ENCODE data around the gene ERBB4. TPM values are rescaled to one million over a fixed set of nuclear protein-coding genes. Genes with fewer than 3 reads are reported as not detected.
"Not testable (repeated sequence)": the region's sequence is repeated elsewhere in the genome, so short reads cannot be mapped to it uniquely, and the experiment has no call there.

Gene ERBB4
- polyA plus RNA-seq, 2 of the 4 experiments (the other 2 are of a cell fraction) = not detected

DNA sequence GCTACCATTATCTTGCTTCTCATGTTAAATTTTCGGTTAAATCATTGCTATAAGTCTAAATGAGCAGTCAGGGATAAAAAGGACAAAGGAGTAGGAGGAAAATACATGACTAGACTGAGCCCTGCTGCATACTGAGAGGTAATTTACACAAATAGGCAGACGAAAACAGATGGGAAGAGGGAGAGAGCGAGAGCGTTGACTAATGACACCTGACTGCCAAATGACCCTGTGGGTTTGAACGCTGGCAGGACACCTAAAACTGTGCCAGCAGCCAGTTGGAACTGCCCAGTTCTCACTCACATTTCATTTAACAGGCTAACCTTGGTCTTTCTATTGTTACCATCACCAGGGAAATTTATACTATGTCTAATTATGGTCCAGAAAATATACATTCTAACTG lies 1004.0 kb downstream of the ERBB4 start:
- no peak for TF ChIP-seq RARB (CRISPR knock-in tag; IDR thresholded peaks at IDR 0.05)
- no peak for TF ChIP-seq ZSCAN20 (CRISPR knock-in tag; IDR thresholded peaks at IDR 0.05)
- TF ChIP-seq HOXB5 (CRISPR knock-in tag; IDR thresholded peaks at IDR 0.05) = no peak
- TF ChIP-seq CHD4 (IDR thresholded peaks at IDR 0.05; ENCODE audit: borderline replicate concordance) = no peak
- no peak for TF ChIP-seq TP53 (CRISPR knock-in tag; IDR thresholded peaks at IDR 0.05)
- no peak for TF ChIP-seq POLR2A (IDR thresholded peaks at IDR 0.05; ENCODE audit: low read length)
- TF ChIP-seq HEYL (CRISPR knock-in tag; IDR thresholded peaks at IDR 0.05) = no peak
- TF ChIP-seq ATOH8 (CRISPR knock-in tag; IDR thresholded peaks at IDR 0.05; ENCODE audit: low read depth) = no peak
- TF ChIP-seq BHLHE40 (IDR thresholded peaks at IDR 0.05; ENCODE audit: low read depth, low read length) = no peak
- TF ChIP-seq GATA3 (IDR thresholded peaks at IDR 0.05; ENCODE audit: borderline replicate concordance) = no peak
- TF ChIP-seq, protein P1, sequence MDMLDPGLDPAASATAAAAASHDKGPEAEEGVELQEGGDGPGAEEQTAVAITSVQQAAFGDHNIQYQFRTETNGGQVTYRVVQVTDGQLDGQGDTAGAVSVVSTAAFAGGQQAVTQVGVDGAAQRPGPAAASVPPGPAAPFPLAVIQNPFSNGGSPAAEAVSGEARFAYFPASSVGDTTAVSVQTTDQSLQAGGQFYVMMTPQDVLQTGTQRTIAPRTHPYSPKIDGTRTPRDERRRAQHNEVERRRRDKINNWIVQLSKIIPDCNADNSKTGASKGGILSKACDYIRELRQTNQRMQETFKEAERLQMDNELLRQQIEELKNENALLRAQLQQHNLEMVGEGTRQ (IDR thresholded peaks at IDR 0.05) = no peak
- no peak for TF ChIP-seq MYC (IDR thresholded peaks at IDR 0.05; ENCODE audit: borderline replicate concordance, low read length)
- TF ChIP-seq JUNB (IDR thresholded peaks at IDR 0.05) = no peak
- TF ChIP-seq REST (IDR thresholded peaks at IDR 0.05) = no peak
- TF ChIP-seq KDM5A (IDR thresholded peaks at IDR 0.05) = no peak
- TF ChIP-seq, protein P2, sequence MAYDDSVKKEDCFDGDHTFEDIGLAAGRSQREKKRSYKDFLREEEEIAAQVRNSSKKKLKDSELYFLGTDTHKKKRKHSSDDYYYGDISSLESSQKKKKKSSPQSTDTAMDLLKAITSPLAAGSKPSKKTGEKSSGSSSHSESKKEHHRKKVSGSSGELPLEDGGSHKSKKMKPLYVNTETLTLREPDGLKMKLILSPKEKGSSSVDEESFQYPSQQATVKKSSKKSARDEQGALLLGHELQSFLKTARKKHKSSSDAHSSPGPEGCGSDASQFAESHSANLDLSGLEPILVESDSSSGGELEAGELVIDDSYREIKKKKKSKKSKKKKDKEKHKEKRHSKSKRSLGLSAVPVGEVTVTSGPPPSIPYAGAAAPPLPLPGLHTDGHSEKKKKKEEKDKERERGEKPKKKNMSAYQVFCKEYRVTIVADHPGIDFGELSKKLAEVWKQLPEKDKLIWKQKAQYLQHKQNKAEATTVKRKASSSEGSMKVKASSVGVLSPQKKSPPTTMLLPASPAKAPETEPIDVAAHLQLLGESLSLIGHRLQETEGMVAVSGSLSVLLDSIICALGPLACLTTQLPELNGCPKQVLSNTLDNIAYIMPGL (CRISPR knock-in tag; IDR thresholded peaks at IDR 0.05; ENCODE audit: borderline replicate concordance) = no peak
- ATAC-seq = no peak

DNA sequence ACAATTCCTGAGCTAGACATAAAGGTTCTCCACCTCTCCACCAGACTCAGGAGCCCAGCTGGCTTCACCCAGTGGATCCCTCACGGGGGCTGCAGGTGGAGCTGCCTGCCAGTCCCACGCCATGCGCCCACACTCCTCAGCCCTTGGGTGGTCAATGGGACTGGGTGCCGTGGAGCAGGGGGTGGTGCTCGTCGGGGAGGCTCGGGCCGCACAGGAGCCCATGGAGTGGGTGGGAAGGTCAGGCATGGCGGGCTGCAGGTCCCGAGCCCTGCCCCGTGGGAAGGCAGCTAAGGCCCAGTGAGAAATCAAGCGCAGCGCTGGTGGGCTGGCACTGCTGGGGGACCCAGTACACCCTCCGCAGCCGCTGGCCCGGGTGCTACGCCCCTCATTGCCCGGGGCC lies 1014.4 kb downstream of the ERBB4 start:
- ATAC-seq; DNase-seq (ENCODE audit: low read depth in 1 of 2, low spot score in 1 of 2): not testable (repeated sequence)

More for the DNA sequence above, 1004.0 kb downstream of the ERBB4 start:
- WGBS (ENCODE audit: missing lambda C conversion rate) = 28% methylated on average over 5 of the region's 5 CpGs
- no peaks in the 10 kb centered on the region for H3K4me1 ChIP-seq
- CTCF ChIA-PET = no interaction called here
- H3K9me3 ChIP-seq = 0 out of 3 replicates have a peak, but pooled peaks cover 3% of the 10 kb centered on the region
- H3K27ac ChIP-seq = no peak overlapping the region
- POLR2A ChIA-PET = no interaction called here
- no peak for FAIRE-seq
- no peak overlapping the region for H3K4me2 ChIP-seq
- no peak overlapping the region for H3K4me3 ChIP-seq
- no peak for DNase-seq (ENCODE audit: low read depth in 1 of 2, low spot score in 1 of 2)

GRCh38 chr2:211516537-211516936 lies 1022.1 kb downstream of the ERBB4 start:
- WGBS (ENCODE audit: missing lambda C conversion rate) = 24% methylated on average over 3 of the region's 3 CpGs
- ChIA-PET CTCF (no interaction called here), POLR2A (no interaction called here)
- Histone ChIP-seq H3K4me1 (no peaks in the 10 kb centered on the region), H3K4me3 (no peak overlapping the region), H3K9me3 (no peaks in the 10 kb centered on the region), H3K27ac (no peak overlapping the region), H3K4me2 (no peak overlapping the region)
- no peak for ATAC-seq
- no peak for DNase-seq (ENCODE audit: low read depth in 1 of 2, low spot score in 1 of 2)
- TF ChIP-seq, protein P1 (IDR thresholded peaks at IDR 0.05) = no peak
- TF ChIP-seq FOXS1 (CRISPR knock-in tag; IDR thresholded peaks at IDR 0.05) = no peak
- no peak for TF ChIP-seq CEBPB (IDR thresholded peaks at IDR 0.05)
- TF ChIP-seq JUN (IDR thresholded peaks at IDR 0.05) = no peak
- TF ChIP-seq ATOH8 (CRISPR knock-in tag; IDR thresholded peaks at IDR 0.05; ENCODE audit: low read depth) = no peak
- TF ChIP-seq BCL3 (IDR thresholded peaks at IDR 0.05) = no peak
- no peak for FAIRE-seq

More for the DNA sequence above, 1014.4 kb downstream of the ERBB4 start:
- H3K27ac ChIP-seq, H3K9me3 ChIP-seq, H3K4me2 ChIP-seq, POLR2A ChIA-PET, H3K4me1 ChIP-seq, FAIRE-seq, H3K4me3 ChIP-seq: not testable (repeated sequence)
- no CpG with 5 or more reads among the region's 18 CpGs for WGBS (ENCODE audit: missing lambda C conversion rate)
- CTCF ChIA-PET = interaction anchor here (0.6 kb wide), 1 partner anchor 1097 kb away, joined by 3 read pairs; no protein-coding TSS in a partner anchor
